Fibroblast of pulmonary artery (primary cell): ENCODE data around the gene MINPP1.

Experiments
- DNase-seq: peaks from one replicate; pipeline ENCODE4 v3.0.0-alpha.2; 2010; ENCODE audit warnings: low read depth
- H3K4me3 ChIP-seq: replicated peaks from 2 replicates; pipeline ENCODE4 v1.5.1; 2011; ENCODE audit warnings: low read depth, mild to moderate bottlenecking, control low read depth, low read length, moderate library complexity
- CTCF ChIP-seq: IDR thresholded peaks from 2 replicates; pipeline ENCODE4 v1.5.1; 2011; ENCODE audit warnings: mild to moderate bottlenecking, control low read depth, low read length, inconsistent platforms; ENCODE audit errors: missing control alignments

The MINPP1 gene

GRCh38 chr10:87558333-87558732, 53.6 kb downstream of the MINPP1 start:
- DNase-seq = no peak
- no peak overlapping the region for H3K4me3 ChIP-seq
- TF ChIP-seq CTCF = no peak

GRCh38 chr10:87559392-87559791, 54.7 kb downstream of the MINPP1 start:
- no peak for DNase-seq
- H3K4me3 ChIP-seq = no peak overlapping the region
- TF ChIP-seq CTCF = no peak

DNA sequence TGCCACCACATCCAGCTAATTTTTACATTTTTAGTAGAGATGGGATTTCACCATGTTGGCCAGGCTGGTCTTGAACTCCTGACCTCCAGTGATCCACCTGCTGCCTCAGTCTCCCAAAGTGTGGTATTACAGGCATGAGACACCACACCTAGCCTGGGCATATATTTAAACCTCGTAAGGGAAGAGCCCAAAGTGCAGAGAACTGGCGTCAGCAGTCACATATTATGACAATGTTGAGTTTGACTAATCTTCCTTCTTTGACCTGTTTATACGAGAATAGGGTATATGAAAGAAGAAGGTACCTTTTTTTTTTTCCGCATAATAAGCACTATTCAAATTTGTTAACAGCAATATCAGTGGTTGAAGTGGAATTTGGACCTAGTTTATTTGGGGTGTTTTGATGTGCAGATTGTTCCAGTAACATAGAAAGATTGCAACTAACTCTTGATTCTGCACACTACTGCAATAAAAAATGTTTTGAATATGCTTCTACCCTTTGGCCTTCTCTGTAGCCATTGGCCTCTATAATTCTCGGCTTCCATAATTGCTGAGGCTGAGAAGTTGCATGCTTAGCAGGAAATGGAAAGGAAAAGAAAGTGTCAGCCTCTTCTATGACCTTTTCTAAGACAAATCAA, 55.9 kb downstream of the MINPP1 start:
- H3K4me3 ChIP-seq = no peak overlapping the region
- DNase-seq = no peak
- no peak for TF ChIP-seq CTCF

DNA sequence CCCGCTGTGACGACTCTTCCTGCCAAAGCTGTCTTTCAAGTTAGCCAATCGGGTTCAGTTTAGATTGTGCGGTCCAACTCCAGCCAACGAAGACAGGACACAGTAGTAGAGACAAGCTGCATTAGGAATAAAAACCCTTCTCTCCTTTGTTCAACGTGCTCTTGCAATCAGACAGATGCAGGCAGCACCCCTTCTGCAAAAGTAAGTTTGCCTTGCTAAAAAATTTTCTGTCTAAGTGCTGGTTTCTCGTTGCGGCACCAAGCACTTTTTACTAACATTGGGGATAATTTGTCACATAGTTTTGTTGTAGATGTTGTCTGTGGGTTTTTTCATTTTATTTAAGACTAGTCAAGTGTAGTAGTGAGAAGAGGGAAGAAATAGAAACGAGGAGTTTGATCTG, 58.1 kb downstream of the MINPP1 start:
- no peak for DNase-seq
- no peak for TF ChIP-seq CTCF
- no peak overlapping the region for H3K4me3 ChIP-seq

- TF ChIP-seq CTCF = no peak
- no peak for DNase-seq
- no peak overlapping the region for H3K4me3 ChIP-seq
These were observed 60.3 kb downstream of the MINPP1 start for GRCh38 chr10:87565010-87565409.

DNA sequence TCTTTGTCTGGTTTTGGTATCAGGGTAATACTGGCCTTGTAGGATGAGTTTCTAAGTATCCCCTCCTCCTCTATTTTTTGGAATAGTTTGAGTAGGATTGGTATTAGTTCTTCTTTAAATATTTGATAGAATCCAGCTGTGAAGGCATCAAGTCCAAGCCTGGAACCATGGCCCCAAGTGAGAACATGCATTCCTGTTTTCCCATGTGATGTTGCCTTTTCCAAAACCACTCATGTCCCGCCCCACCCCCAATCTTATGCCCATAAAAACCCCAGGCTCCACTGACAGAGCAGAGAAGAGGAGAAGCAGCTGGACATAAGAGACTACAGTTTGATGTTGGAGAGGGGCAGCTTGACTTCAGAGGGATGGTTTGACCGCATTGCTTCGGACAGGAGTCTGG, 71.2 kb downstream of the MINPP1 start:
- DNase-seq = no peak
- no peak for TF ChIP-seq CTCF
- no peak overlapping the region for H3K4me3 ChIP-seq

DNA sequence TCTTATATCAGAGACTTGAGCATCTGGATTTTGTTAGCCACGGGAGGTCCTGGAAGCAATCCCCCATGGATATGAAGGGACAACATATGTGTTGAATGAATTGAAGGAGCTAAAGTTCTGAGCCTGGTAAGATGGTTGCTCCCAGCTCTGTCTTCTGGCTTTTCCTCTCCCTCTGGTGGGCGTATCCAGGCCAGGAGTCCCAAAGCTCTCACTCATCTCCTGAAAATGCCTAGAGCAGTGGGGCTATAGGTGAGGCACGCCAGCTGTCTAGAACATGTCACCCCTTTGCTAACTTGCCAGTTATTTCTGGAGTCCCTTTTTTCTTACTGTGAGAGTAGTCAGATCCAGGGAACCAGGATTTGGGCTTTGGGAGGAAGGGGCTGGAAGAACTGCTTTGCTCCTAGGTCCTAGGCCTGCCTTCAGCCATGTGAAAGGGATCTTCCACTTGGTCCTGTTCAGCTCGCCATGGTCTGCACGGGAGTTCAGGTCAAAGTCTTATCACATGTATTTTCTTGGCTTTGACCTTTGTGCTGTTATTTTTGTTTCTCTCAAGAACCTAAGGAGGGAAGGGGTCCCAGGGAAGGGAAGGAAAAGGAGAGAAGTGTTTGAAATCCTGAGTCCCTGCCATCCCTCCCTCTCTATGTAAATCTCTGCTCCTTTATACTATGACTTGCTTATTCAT, 73.6 kb downstream of the MINPP1 start:
- no peak for DNase-seq
- H3K4me3 ChIP-seq = no peak overlapping the region
- no peak for TF ChIP-seq CTCF
